Smooth muscle cell (in vitro differentiated cells): ENCODE results near the gene SPAAR. TPM values are rescaled to one million over a fixed set of nuclear protein-coding genes. Genes with fewer than 3 reads are reported as not detected.
A peak's percentile ranks its signal among the peaks of the same experiment; 100 is the strongest.

ENCODE experiments used
- DNase-seq: peaks from one replicate; lab custom pipeline; 2025; ENCODE audit not compliant: unreplicated experiment; lab: John Stamatoyannopoulos, UW
- H2AFZ ChIP-seq: fragments of 200-600 bp; sonication (generic); 2 replicates; pipeline ENCODE4 v1.6.0; 2016; ENCODE audit warnings: antibody characterized with exemption, low read depth, mild to moderate bottlenecking
- H3F3A ChIP-seq: fragments of 200-600 bp; sonication (generic); 2 replicates; pipeline ENCODE4 v1.6.0; 2017; ENCODE audit warnings: antibody characterized with exemption, low read depth
- H3K27ac ChIP-seq: fragments of 200-600 bp; sonication (generic); 2 replicates; pipeline ENCODE4 v1.5.1; 2016; ENCODE audit warnings: low read depth, mild to moderate bottlenecking
- H3K27me3 ChIP-seq: fragments of 200-600 bp; sonication (generic); 2 replicates; pipeline ENCODE4 v1.6.1; 2016; ENCODE audit warnings: low read depth, mild to moderate bottlenecking
- H3K36me3 ChIP-seq: fragments of 200-600 bp; sonication (generic); 2 replicates; pipeline ENCODE4 v1.5.1; 2016; ENCODE audit warnings: low read depth
- H3K4me1 ChIP-seq: fragments of 200-600 bp; sonication (generic); 2 replicates; pipeline ENCODE4 v1.5.1; 2016; ENCODE audit warnings: low read depth
- H3K4me2 ChIP-seq: fragments of 200-600 bp; sonication (generic); 2 replicates; pipeline ENCODE4 v1.6.0; 2016; ENCODE audit warnings: mild to moderate bottlenecking
- H3K4me3 ChIP-seq: fragments of 200-600 bp; sonication (generic); 2 replicates; pipeline ENCODE4 v1.5.1; 2016; ENCODE audit warnings: mild to moderate bottlenecking
- H3K79me2 ChIP-seq: fragments of 200-600 bp; sonication (generic); 2 replicates; pipeline ENCODE4 v1.6.0; 2016; ENCODE audit warnings: low read depth, mild to moderate bottlenecking
- H3K9ac ChIP-seq: fragments of 200-600 bp; sonication (generic); 2 replicates; pipeline ENCODE4 v1.6.0; 2016; ENCODE audit warnings: low read depth
- H3K9me3 ChIP-seq: fragments of 200-600 bp; sonication (generic); replicated peaks from 2 replicates; pipeline ENCODE4 v1.5.1; 2016; ENCODE audit warnings: low read depth
- H4K20me1 ChIP-seq: fragments of 200-600 bp; sonication (generic); 2 replicates; pipeline ENCODE4 v1.6.0; 2016; ENCODE audit warnings: low read depth
- WGBS: methylation state at CpG from one replicate; pipeline ENCODE4 v1.1.7; 2016; ENCODE audit warnings: low lambda C conversion rate; 5-methylcytosine and 5-hydroxymethylcytosine counted together
- polyA plus RNA-seq: library from polyadenylated mRNA; unstranded; fragments of >200 nt; fragmentation: Nextera tagmentation; extraction: Ambion mirVana; gene quantifications from 2 replicates; pipeline ENCODE4 v1.2.1, GENCODE V29; 2016
- total RNA-seq: library from RNA; depleted of rRNA; stranded (reverse); fragments of >200 nt; gene quantifications from 2 replicates; pipeline ENCODE4 v1.2.3, GENCODE V29; 2014
- TF ChIP-seq, protein P1 (sequence below): fragments of 200-600 bp; sonication (generic); IDR thresholded peaks from 2 replicates; pipeline ENCODE4 v1.5.1; 2017; ENCODE audit warnings: borderline replicate concordance, mild to moderate bottlenecking, antibody characterized with exemption; ENCODE audit not compliant: insufficient read depth, poor library complexity, severe bottlenecking

The SPAAR gene, protein sequence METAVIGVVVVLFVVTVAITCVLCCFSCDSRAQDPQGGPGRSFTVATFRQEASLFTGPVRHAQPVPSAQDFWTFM
- total RNA-seq = not detected in 2 replicates
- polyA plus RNA-seq = 0.26 TPM in 2 replicates

DNA sequence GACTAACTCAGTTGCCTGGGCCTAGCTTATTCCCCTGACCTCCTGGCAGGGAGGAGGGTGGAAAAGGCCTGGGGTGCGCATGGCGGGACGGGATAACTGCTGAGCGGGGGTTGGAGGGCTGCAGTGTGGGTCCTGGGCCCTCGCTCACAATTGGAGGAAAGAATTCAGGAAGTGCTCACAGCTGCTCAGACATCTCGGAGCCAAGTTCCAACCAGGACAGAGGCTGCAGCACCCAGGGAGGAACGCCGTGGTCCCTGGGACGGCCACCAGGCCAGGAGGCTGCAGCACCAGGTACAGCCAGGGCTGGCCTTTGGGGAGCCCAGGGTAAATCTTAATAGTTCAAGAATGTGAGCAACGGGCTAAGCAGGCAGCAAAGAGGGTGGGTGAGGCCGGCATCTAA is at the start of gene SPAAR:
Gene SPAAR, plus strand, starts transcription at position 217 of the 400 bp plus-strand sequence. CDS start 974 bp downstream, outside the sequence.
- Histone ChIP-seq H3K79me2 (no peaks in the 10 kb centered on the region), H2AFZ (peak within 1 kb of the TSS; percentile 16), H3F3A (peaks cover 12% of the 10 kb centered on the region), H3K9ac (no peak within 1 kb of the TSS), H3K9me3 (no peaks in the 10 kb centered on the region), H3K27me3 (no peaks in the 10 kb centered on the region), H4K20me1 (no peaks in the 10 kb centered on the region), H3K36me3 (no peaks in the 10 kb centered on the region), H3K4me1 (peaks cover 26% of the 10 kb centered on the region), H3K4me3 (no peak within 1 kb of the TSS), H3K27ac (peak within 1 kb of the TSS; percentile 66), H3K4me2 (peak within 1 kb of the TSS; percentile 68)
- DNase-seq = no peak
- TF ChIP-seq, protein P1, sequence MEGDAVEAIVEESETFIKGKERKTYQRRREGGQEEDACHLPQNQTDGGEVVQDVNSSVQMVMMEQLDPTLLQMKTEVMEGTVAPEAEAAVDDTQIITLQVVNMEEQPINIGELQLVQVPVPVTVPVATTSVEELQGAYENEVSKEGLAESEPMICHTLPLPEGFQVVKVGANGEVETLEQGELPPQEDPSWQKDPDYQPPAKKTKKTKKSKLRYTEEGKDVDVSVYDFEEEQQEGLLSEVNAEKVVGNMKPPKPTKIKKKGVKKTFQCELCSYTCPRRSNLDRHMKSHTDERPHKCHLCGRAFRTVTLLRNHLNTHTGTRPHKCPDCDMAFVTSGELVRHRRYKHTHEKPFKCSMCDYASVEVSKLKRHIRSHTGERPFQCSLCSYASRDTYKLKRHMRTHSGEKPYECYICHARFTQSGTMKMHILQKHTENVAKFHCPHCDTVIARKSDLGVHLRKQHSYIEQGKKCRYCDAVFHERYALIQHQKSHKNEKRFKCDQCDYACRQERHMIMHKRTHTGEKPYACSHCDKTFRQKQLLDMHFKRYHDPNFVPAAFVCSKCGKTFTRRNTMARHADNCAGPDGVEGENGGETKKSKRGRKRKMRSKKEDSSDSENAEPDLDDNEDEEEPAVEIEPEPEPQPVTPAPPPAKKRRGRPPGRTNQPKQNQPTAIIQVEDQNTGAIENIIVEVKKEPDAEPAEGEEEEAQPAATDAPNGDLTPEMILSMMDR = no peak
- WGBS = 90% methylated on average over 11 of the region's 11 CpGs

DNA sequence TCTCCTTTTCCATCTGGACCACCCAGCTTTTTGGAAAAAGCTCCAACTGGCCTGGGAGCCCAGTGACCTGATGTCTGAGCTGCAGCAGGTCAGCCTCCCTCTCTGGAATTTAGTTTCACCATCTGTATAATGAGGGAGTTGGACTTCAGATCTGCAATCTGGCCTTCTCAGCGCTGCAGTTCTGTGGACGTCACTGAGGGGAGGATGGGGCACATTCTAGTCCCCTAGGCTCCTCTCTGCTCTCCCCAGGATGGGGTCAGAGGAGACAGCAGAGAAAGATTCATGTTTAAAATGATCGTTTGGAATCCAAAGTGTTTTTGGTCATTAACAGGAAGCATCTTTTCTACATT is 49.3 kb upstream of the SPAAR start:
- Histone ChIP-seq H2AFZ (no peak overlapping the region), H3K27ac (no peak overlapping the region), H3K9ac (no peak overlapping the region), H3K4me3 (no peak overlapping the region), H3K9me3 (no peaks in the 10 kb centered on the region), H3K36me3 (no peaks in the 10 kb centered on the region), H3F3A (no peaks in the 10 kb centered on the region), H3K4me1 (no peaks in the 10 kb centered on the region), H3K27me3 (peaks cover 15% of the 10 kb centered on the region), H4K20me1 (no peaks in the 10 kb centered on the region), H3K4me2 (no peak overlapping the region), H3K79me2 (no peaks in the 10 kb centered on the region)
- TF ChIP-seq, protein P1 = no peak
- WGBS = 87% methylated on average over 3 of the region's 3 CpGs
- no peak for DNase-seq

DNA sequence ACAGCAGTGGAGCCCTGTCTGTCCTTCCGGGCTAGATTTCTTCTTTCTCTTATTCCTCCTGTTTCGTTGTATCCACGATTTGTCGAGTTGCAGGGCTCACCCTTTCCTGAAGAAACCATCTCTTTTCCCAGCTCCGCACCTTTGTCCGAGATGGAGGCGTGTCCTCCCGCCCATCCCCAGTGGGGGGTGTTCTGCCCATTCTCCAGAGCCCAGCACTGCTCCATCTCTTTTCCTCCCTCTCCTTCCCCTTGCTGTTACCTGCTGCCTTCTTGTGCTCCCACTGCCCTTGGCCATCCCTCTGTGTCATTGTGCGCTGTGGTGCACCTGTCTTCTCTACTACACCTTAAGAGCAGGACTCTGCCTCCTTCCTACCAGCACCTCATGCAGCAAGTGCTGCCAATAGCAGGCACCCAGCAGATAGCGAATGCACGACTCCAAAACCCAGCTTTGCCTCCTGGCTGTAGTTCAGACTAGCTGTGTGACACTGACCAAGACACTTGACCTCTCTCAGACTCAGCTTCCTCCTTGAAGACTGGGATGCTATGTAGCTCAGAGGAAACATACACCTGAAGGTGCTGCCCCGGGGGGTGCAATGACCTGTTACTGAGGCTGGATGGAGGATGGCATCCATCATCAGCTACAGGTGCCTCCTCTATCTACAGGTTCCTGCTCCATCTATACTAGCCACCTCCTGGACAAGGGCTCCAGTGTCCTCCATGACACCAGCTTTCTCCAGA is 48.0 kb upstream of the SPAAR start:
- H3K4me1 ChIP-seq = no peaks in the 10 kb centered on the region
- peaks cover 15% of the 10 kb centered on the region for H3K27me3 ChIP-seq
- H3K36me3 ChIP-seq = no peaks in the 10 kb centered on the region
- WGBS = 74% methylated on average over 12 of the region's 12 CpGs
- no peaks in the 10 kb centered on the region for H3K79me2 ChIP-seq
- H2AFZ ChIP-seq = no peak overlapping the region
- H3K27ac ChIP-seq = no peak overlapping the region
- no peak overlapping the region for H3K4me3 ChIP-seq
- H3F3A ChIP-seq = no peaks in the 10 kb centered on the region
- DNase-seq = no peak
- no peaks in the 10 kb centered on the region for H3K9me3 ChIP-seq
- no peaks in the 10 kb centered on the region for H4K20me1 ChIP-seq
- TF ChIP-seq, protein P1 = no peak
- no peak overlapping the region for H3K9ac ChIP-seq
- no peak overlapping the region for H3K4me2 ChIP-seq

DNA sequence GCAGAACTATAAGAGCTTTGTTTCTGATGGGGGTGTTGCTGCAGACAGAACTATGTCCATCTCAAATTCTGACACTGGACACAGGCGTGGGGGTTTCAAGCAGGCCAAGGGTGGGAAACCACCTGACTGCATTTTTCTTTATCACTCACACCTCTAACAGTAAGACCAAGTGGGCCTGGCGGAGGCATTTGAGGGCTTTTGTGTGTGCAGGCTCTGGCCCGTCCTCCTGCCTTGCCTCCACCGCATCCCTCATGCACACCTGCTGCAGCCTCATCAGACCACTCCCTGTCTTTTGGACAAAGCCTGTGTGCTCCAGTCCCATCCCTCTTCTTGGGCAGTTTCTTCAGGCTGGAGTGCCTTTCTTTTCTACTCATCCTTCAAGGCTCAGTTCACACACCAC is 47.0 kb upstream of the SPAAR start:
- TF ChIP-seq, protein P1 = no peak
- 90% methylated on average over 4 of the region's 4 CpGs for WGBS
- H2AFZ ChIP-seq = no peak overlapping the region
- no peaks in the 10 kb centered on the region for H4K20me1 ChIP-seq
- DNase-seq = no peak
- H3K9ac ChIP-seq = no peak overlapping the region
- H3K36me3 ChIP-seq = no peaks in the 10 kb centered on the region
- H3K4me2 ChIP-seq = no peak overlapping the region
- no peaks in the 10 kb centered on the region for H3F3A ChIP-seq
- peaks cover 15% of the 10 kb centered on the region for H3K27me3 ChIP-seq
- no peaks in the 10 kb centered on the region for H3K4me1 ChIP-seq
- H3K4me3 ChIP-seq = no peak overlapping the region
- H3K79me2 ChIP-seq = no peaks in the 10 kb centered on the region
- H3K9me3 ChIP-seq = no peaks in the 10 kb centered on the region
- no peak overlapping the region for H3K27ac ChIP-seq
